Urothelium cell line (cell line): ENCODE data around the gene EFNA2.

Experiments used
- DNase-seq: peaks from one replicate; pipeline ENCODE4 v3.0.0; 2011; ENCODE audit warnings: low spot score, mixed read lengths
- FAIRE-seq: peaks from 2 replicates; lab custom pipeline; 2011; peaks lifted over from hg19 to GRCh38; lab: Jason Lieb, UNC

The EFNA2 gene

GRCh38 chr19:1248786-1249297 is 36.8 kb upstream of the EFNA2 start:
- FAIRE-seq = no peak
- peak; percentile 59 for DNase-seq

- DNase-seq (peak; percentile 87), FAIRE-seq (no peak)
Observed at GRCh38 chr19:1249298-1249989, 36.2 kb upstream of the EFNA2 start.

- DNase-seq (no peak), FAIRE-seq (no peak)
Observed at GRCh38 chr19:1249990-1250436, 35.7 kb upstream of the EFNA2 start.

- no peak for DNase-seq
Observed at GRCh38 chr19:1250437-1251260, 35.0 kb upstream of the EFNA2 start.

GRCh38 chr19:1251330-1252220 is 34.1 kb upstream of the EFNA2 start:
- no peak for FAIRE-seq
- no peak for DNase-seq

More at GRCh38 chr19:1250437-1251260, 35.0 kb upstream of the EFNA2 start:
- FAIRE-seq = no peak

GRCh38 chr19:1252221-1252820 is 33.4 kb upstream of the EFNA2 start:
- no peak for FAIRE-seq

GRCh38 chr19:1252821-1253513 is 32.7 kb upstream of the EFNA2 start:
- DNase-seq = peak; percentile 69
- peak; percentile 32 for FAIRE-seq

More at GRCh38 chr19:1252221-1252820, 33.4 kb upstream of the EFNA2 start:
- peak; percentile 49 for DNase-seq

GRCh38 chr19:1253514-1254080 is 32.1 kb upstream of the EFNA2 start:
- DNase-seq (no peak), FAIRE-seq (no peak)

GRCh38 chr19:1254081-1254527 is 31.6 kb upstream of the EFNA2 start:
- DNase-seq (no peak), FAIRE-seq (no peak)

GRCh38 chr19:1254530-1255185 is 31.0 kb upstream of the EFNA2 start:
- FAIRE-seq = no peak
- DNase-seq = no peak

GRCh38 chr19:1255186-1256161 is 30.2 kb upstream of the EFNA2 start:
- DNase-seq (no peak), FAIRE-seq (no peak)

GRCh38 chr19:1256646-1257474 is 28.8 kb upstream of the EFNA2 start:
- DNase-seq (no peak), FAIRE-seq (no peak)

- FAIRE-seq (no peak), DNase-seq (no peak)
Observed at GRCh38 chr19:1257475-1258162, 28.1 kb upstream of the EFNA2 start.

- FAIRE-seq (no peak), DNase-seq (no peak)
Observed at GRCh38 chr19:1258163-1258492, 27.5 kb upstream of the EFNA2 start.

GRCh38 chr19:1258707-1259205 is 26.9 kb upstream of the EFNA2 start:
- FAIRE-seq (no peak), DNase-seq (no peak)

- no peak for DNase-seq
- FAIRE-seq = no peak
Observed at GRCh38 chr19:1259206-1259875, 26.3 kb upstream of the EFNA2 start.
